ENCODE measurements around the gene FRAS1.

The FRAS1 gene

DNA sequence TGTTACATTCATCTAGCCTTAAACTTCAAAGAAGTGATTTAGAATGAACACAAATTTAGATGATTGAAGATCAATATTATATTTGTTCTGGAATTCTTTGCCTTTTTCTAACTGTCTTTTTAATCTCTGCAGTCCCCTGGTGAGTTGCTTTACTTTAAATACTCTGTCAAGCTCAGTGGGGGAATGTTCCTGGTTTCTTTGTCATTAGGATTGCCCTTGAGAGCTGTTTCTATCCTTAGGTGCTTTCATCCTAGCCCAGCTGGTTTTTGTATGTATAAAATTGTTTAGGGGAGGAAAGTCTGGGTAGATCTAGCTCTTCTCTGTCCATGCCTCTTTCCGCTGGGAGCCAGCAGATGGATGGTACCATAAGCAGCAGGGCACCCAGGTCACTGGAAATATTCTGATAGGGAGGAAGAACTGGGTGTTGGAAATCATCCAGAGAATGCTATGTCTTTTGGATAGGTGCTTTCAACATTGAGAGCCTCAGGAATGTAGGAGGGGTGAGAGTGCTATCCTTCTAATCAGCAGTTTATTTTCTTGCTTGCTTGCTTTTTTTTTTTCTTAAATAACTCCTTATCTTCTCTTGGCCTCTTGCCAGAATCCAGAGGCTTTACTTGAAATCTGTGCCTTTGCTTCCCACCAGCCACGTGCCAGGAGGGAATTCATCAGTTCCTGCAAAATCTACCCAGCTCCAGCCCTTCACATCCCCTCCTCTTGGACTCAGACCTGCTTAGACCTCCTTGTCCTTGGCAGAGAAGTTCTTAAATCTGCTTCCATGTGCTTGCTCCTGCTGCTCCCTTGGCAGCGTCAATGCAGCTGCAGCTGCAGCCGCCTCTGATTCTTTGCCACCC is 279.2 kb downstream of the FRAS1 start:
- no peak for DNase-seq

DNA sequence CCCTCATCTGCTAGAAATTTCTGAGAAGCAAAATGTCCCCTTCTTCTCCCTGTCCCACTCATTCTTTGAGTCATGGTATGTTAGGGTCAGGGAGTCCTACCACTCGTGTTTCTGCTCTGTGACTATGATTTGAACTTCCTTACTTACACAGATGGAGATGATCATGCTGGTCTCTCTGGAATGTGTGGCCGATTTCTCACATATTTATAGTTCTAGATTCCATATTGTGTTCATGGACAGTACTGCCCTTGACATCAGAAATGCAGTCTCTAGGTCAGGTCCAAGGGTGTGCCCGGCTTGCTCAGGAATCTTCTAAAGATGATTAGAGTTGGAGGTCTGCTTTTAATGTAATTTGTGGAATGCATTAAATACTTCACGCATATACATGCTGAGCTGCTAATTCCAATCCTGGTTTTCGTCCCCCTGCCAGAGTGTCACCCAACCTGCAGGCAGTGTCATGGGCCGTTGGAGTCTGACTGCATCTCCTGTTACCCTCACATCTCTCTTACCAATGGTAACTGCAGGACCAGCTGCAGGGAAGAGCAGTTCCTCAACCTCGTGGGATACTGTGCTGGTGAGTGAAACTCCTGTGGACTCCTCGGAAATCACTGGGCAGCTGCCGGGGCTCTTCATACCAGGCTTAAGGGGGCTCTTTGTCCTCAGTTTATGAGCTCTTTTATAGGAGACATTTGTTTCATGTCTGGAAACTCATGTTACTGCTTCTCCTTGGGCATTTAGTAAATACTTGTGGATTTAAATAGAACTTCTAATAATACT is 280.3 kb downstream of the FRAS1 start:
- no peak for DNase-seq

- DNase-seq = no peak
Measured at GRCh38 chr4:78342125-78342524, 285.0 kb downstream of the FRAS1 start.

GRCh38 chr4:78343682-78344081 is 286.6 kb downstream of the FRAS1 start:
- peak; percentile 46 for DNase-seq

DNA sequence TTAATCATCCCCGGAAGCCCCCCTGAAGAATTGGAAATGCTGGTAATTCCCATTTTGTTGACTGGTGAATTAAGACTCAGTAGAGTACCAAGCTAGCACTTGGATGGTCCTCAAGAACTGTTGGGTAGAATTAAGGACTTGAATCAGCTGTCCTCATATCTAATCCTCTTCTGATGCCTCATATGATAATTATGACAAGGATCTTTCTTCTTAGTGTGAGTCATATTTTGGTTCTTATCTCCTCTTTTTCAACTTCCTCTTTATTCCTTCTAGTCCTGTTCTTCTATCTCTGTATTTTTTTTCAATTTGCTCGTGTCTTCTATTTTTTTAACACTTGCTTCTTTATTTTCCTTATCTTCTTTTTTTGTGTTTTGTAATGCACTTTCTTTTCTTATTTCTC is 288.1 kb downstream of the FRAS1 start:
- peak; percentile 50 for DNase-seq

GRCh38 chr4:78346222-78346621 is 289.1 kb downstream of the FRAS1 start:
- no peak for DNase-seq

GRCh38 chr4:78347527-78347926 is 290.4 kb downstream of the FRAS1 start:
- DNase-seq = no peak

DNA sequence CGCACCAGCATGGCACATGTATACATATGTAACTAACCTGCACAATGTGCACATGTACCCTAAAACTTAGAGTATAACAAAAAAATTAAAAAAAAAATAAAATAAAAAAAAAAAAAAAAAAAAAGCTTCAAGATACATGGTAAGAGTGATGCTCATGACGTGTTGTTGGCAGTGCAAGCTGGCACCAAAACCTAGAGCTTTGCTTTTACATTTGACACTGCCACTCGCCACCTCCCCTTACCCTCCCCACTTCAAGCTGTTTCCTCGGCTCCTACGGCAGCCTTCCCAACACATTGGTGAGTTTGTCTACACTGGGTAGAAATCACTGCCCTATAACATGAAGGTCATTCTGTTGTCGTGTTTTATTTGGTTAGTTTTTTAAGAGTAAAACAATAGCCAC is 296.8 kb downstream of the FRAS1 start:
- DNase-seq = no peak

GRCh38 chr4:78354782-78355181 is 297.7 kb downstream of the FRAS1 start:
- no peak for DNase-seq

- no peak for DNase-seq
Measured at GRCh38 chr4:78355306-78355705, 298.2 kb downstream of the FRAS1 start.

DNA sequence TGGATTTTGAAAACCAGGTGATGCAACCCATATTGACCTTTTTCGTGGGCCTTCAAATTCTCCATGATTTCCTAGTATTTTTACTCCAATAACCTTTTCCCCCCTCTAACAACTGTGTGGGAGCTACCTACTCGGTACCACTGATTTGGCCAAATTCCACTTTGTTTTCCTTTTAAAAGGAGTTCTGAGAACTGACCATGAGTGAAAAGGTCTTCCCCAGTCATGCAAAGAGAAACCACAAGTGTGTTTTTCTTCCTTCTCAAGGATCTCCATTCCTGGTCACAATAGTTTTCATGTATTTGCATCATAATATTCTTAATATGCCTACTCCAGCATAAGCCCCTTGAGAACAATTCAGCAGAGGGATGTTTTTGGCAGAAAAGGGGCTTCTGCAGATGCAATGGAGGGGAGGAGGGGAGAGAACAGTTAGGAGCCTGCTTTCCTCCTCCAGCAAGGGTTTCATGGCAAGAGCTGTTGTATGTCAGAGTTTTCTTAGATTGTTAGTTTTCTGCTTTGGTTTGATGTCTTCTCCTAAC is 299.2 kb downstream of the FRAS1 start:
- peak; percentile 63 for DNase-seq

GRCh38 chr4:78357122-78357521 is 300.0 kb downstream of the FRAS1 start:
- DNase-seq = no peak

DNA sequence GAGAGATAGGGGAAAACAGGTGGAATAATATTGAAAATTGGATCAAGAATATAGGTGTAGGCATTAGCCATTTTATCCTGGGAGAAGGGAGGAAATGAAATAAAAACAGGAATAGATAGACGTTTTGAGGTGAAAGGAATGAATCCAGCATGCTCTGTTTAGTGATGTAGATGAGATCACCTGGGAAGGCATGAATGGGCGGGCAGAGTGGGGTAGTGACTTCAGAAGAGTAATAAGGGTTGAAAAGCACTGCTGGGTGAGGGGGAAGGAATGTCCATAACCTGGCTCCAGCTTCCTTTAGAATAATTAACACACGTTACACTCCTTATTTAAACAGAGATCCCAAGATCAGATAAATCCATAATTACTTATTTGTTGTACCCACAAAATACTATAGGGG is 303.3 kb downstream of the FRAS1 start:
- DNase-seq = no peak

DNA sequence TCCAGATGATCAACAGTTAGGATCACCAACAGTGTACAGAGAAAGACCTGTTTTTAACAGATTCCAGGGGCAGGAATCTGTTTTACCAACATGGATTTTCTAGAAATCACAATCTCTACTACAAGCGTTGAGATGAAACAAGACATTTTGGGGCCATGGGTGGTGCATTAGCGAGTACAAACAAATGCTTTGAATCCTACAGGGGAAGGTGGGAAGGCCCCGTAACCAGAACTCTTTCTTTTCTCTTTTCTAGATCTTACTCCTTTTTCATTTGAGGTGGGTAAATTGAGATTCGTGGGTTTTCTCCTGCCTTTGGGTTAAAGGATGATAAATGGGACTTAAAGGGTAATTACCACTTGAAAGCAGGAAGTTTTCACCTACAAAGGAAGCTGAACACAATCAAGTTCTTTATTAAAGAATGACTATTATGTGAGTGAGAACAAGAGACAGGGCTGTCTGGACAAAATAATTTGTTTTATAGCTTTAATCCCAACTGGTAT is 304.5 kb downstream of the FRAS1 start:
- no peak for DNase-seq

- no peak for DNase-seq
Measured at GRCh38 chr4:78362310-78362709, 305.2 kb downstream of the FRAS1 start.

- DNase-seq = no peak
Measured at GRCh38 chr4:78363031-78363570, 306.0 kb downstream of the FRAS1 start.

GRCh38 chr4:78369679-78370078 is 312.6 kb downstream of the FRAS1 start:
- DNase-seq = no peak

DNA sequence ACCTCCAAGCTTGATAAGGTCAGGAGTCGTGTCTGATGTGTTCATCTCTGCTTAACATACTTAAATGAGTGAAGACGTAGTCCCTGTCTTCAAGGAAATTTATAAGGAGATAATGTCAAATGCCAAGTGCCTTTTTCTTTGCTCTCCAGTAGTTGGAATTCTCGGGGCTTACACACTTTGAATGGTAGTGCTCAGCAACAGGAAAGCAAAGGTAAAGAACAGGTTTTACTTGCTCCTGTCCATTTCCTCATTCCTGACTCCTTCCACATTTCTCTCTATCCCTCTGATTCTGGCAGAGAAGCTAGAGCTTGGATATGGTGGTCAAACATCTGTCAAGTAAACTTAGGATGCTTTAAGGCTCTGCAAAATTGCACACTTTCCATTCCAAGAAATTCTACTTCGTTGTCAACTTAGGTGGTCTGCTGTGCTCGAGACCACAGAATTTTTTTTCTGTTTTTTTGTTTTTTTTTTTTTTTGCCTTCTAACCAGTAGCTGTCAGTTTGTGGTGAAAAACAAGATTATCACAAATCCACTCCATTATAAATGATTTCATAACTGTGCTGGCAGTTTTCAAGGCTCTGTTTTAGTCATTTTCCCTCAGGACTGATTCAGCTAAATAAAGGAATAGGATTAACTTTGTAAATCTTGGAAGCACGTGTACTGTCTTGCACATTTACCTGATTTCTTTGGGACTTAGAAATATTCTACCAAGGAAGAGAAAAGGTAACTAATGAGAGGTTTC is 313.7 kb downstream of the FRAS1 start:
- DNase-seq = no peak

- DNase-seq = no peak
Measured at GRCh38 chr4:78372355-78372988, 315.3 kb downstream of the FRAS1 start.

DNA sequence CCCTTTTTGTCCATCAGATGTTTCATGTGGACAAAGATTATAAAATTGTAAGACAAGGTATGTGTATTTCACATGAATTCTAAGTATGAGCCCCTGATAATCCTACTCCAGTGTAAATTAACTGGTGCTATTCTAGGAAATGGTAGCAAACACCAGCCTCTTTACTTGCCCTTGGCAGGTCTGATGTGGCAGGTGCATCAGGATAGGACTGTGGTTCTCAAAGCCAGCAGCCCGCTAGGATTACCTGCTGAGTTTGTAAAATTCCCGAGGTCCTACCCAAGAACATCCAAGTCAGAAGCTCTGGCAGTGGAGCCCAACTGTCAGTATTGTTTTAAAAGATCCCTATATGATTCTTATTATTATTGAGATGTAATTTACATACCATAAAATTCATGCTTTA is 320.4 kb downstream of the FRAS1 start:
- no peak for DNase-seq

DNA sequence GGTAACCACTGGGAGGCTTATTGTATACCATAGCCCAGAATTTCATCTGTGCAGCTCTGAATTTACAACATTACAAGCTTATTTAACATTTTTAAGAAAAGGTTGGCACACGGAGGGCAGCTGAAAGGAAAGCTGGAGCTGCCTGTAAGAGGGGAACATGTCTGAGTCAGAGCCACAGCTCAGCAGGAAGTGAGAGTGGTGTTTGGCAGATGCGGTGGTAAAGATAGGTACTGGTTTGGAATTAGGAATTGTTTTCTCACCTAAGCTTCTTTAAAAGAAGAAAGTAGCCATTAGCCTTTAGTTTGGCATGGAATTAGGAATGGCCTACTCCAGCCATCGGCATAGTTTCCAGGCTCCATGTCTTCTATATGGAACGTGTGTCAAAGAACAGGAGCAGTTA is 321.9 kb downstream of the FRAS1 start:
- no peak for DNase-seq

All from OCI-M1 (cell line).